Prostate gland (tissue), 2 donors: ENCODE measurements around the gene C1D.

Source experiments
- CTCF ChIP-seq, 4 experiments: fragments of 200-600 bp in 2 of 4; fragments of 450-650 bp in 2 of 4; sonication (generic) in 2 of 4; IDR thresholded peaks; 1 replicate in 3 of 4; 2 replicates in 1 of 4; pipeline ENCODE4 v1.5.1; 2016 to 2019; ENCODE audit warnings: antibody characterized with exemption in 4 of 4, mild to moderate bottlenecking in 2 of 4, moderate library complexity in 2 of 4
- POLR2A ChIP-seq: fragments of 450-650 bp; IDR thresholded peaks from one replicate; pipeline ENCODE4 v1.6.1; 2016; ENCODE audit warnings: antibody characterized with exemption, mild to moderate bottlenecking

GRCh38 chr2:68046642-68047240 lies 16.1 kb downstream of the C1D start:
- TF ChIP-seq CTCF (IDR thresholded peaks at IDR 0.05) (no peak), POLR2A (no peak)
